NCI-H524 (cell line): ENCODE measurements around the gene JAM3.

Source experiments
- DNase-seq, 2 experiments: peaks; one replicate each; lab custom pipeline; 2025; lab: John Stamatoyannopoulos, UW

JAM3 gene

GRCh38 chr11:134039726-134040385 is 29.0 kb upstream of the JAM3 start:
- DNase-seq = no peak

- no peak for DNase-seq
Observed at GRCh38 chr11:134040386-134041302, 28.2 kb upstream of the JAM3 start.

- DNase-seq = no peak
Observed at GRCh38 chr11:134041349-134041748, 27.5 kb upstream of the JAM3 start.

- DNase-seq = no peak
Observed at GRCh38 chr11:134041791-134042696, 26.8 kb upstream of the JAM3 start.

DNA sequence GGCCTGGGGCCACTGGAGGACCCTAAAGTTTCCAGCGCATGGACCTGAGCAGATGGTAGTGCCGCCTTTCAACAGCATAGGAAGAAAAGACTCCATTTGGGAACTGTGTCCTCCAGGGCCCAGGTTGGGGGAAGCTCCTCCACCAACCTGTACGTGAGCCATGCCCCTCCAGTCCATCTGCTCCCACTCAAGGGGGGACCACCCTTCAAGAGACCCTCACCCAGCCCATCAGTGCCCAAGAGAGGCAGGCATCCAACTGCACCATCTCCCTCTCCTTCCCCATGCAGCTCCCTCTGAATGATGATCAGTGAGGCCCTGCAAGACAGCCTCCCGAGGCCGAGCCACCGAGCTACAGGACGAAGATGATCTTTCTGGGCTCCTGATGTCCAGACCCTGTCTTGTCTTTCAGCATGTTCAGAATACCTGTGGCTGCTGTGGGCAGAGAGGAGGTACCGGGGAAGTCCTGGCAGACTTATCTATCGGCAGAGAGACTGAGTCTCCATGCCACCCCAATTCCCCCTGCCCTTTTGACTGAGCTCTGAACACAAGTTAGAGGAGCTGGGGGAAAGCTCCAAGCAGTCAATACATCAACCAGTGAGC is 25.0 kb upstream of the JAM3 start:
- no peak for DNase-seq

DNA sequence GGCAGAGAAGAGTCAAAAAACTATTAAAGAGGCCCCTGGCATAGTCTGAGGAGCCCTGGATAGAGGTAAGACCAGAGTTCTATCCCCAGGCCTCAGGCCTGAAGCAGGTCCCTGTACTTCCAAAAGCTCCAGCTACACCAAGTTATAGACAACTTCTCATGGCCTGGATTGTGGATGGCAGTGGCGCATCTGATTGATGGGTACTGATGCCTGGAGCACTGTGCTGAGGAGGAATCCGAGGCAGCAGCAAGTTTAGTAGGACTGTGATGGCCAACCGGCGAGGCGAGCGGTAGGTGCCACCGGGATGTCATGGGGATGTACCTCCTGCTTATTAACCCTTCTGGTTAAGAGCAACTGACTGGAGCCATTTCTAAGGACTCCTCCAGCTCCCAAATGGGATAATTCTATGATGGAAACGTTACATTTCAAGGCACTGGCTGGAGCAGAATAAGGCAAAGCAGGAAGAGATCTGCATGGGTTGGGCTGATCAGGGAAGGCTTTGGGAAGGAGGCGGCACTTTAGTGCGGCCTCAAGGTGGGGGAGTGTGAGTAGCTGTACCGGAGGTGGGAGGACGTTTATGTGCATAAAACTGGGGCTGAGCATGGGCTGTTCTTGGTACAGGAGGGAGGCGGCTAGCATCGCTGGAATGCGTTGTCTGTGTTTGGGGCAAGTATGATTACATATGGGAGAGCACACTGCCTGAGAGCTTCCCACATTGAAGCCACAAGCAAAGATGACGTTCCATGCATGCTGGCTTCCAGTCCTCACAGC is 24.2 kb upstream of the JAM3 start:
- DNase-seq = no peak

- DNase-seq = peak; percentile 38 to 81
Observed at GRCh38 chr11:134045799-134046635, 22.9 kb upstream of the JAM3 start.

DNA sequence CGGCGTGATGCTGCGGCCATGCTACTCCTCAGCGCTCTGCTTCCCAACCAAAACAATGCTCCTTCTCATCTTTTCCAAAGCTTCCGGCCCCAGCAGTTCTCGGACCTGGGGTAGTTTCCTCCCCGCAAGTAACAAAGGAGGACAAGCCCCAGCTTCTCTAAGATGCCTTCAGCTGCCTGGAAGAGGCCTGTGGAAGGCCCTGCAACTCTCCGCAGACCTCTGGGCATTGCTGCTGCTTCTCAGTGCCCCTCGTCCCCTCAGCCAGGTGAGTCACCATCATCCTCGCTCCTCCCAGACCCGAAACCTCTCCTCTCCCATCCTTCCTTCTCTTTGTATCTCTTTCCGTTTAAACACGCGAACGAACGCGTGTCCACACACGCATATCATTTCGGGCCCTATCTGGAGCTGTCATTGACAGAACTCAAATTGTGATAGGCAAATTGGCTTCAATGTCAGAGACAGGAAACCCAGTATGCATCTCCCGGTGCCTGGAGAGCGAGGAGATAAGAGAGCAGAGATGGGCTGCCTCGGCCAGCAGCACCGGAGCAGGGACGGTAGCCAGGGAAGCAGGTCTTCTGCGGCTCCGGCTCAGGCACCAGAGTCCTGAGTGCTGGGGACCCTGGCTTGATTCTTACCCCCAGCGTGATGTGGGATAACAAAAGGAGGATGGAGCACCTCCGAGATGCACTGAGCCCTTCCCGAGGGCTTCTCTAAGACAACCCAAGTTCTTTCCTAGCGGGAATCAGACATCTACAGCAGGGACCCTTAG is 22.0 kb upstream of the JAM3 start:
- no peak for DNase-seq

- DNase-seq = no peak
Observed at GRCh38 chr11:134047586-134047999, 21.3 kb upstream of the JAM3 start.

DNA sequence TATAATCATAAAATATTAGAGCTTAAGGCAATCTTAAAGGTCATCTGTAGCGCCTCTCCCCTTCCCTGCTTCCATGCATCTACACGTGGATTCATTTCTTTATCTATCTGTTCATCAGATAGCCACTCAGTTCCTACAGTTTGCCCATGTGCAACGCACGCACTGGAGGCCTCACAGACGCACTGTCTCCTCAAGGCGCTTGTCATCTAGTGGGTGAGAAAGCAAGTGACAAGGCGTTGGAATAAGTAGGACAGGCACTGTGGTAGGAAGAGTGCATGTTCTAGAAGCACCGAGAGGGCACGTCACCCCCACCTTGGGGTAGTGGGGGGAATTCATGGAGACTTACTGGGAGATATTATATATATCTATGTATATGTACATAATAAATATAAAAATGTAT is 20.8 kb upstream of the JAM3 start:
- no peak for DNase-seq

DNA sequence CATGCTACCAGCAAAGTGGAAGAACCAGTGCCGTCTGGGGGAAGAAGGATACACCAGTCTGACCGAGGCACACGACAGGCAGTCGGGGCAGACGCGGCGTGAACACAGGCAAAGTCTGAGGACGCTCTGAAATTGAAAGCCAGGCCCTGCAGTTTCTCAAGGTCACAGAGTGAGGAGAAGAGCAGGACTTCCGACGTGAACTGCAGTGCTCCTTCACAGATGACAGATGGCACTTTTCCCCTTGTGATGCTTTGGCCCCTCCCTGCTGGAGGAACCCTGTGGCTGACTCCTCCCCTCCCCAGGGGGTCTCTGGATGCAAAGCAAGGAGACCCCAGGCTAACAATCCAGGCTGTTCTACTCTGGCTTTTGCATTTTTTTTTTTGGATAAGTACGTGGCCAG is 19.6 kb upstream of the JAM3 start:
- peak; percentile 71 to 80 for DNase-seq

DNA sequence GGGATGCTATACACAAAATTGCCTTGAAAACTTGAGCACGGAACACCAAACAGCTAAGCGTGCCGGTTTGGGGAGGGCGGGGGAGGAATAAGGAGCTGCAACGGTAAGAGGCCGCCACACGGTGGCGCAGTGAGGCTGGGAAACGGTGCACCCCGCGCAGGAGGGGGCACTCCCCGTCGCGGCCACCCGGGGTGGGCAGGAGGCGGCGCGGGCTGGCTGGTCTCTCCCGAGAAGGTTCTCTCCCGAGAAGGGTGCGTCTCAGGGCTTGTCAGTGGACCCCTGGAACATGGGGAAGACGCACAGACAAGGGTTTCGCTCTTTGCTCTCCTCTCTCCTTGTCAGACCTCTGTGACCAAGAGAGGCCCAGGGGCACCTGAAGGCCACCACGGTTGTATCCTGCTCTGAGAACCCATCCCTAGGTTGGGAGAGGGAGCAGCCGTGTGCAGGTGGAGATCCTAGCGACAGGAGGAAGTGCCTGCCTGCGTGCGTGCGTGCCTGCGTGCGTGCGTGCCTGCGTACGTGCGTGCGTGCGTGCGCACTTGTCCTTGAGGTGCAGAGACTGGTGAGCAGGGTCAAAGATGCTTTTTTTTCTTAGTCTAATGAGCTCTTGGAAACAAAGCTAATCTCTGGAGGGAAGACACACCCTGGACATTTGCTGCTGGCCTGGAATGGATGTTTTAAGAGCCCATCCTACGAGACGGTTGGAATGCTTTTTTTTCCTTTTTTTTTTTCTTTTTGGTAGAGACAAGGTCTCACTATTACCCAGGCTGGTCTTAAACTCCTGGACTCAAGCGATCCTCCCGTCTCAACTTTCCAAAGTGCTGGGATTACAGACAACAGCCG is 18.1 kb upstream of the JAM3 start:
- DNase-seq = peak; percentile 63 to 77

- DNase-seq = no peak
Observed at GRCh38 chr11:134052395-134052987, 16.4 kb upstream of the JAM3 start.

DNA sequence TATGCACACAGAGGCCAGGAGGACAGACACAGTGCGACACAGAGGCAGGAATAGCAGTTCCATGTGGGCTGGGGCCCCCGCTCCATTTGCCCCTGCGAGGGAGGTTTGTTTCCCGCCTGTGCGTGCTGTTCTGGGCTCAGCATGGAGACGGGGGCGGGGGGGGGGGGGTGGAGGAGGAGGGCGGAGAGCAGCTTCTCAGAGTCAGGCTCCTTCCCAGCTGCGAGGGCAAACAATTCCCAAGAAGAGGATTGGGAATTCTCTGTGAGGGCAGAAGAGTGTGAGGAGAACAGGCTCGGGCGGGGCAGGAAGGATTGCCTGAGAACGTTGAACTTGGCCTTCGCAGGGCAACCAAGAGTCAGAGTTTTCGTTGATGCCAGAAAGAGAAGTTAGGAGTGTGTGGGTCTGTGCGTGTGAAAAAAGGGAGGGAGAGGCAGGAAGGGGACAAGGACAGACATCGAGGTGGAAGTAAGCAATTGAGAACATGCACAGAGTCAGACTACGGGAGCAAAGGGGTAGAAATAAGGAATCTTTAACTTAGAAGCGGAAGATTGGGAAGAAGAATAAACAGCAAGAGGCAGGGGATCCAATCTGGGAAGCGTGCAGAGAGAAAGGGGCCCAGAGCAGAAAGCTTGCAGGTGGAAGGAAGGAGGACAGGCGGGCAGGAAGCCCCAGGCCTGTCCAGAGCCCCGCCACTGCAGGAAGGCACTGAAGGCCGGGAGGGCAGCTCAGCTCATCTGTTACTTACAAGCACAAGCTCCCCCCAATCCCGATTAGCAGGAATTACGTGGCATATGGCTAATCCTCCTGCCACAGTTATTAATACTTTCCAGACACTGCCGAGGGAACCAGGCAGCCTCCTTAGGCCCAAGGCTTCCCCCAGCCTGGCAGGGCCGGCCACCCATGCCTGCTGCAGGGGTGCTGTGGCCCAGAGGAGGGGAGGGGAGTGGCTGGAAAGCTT is 15.6 kb upstream of the JAM3 start:
- DNase-seq = peak; percentile 91 to 98

DNA sequence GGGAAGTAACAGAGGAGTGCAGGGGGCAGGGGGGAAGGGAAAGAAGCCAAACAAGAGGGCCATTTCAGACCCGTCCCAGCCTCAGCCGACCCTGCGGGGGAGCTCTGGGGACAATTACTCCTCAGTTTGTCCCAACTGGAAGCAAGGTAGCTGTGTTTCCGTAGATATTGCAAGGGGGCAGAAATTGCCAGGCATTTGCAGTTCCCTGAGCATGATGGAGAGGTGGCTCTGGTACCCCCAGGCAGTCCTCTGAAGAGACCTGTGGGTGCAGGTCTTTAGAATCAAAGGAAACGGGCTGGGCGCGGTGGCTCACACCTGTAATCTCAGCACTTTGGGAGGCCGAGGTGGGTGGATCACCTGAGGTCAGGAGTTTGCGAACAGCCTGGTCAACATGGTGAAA is 13.8 kb upstream of the JAM3 start:
- no peak for DNase-seq

GRCh38 chr11:134060316-134060715 is 8.6 kb upstream of the JAM3 start:
- no peak for DNase-seq
